ENCODE measurements around the gene SCG5.

Gene SCG5

DNA sequence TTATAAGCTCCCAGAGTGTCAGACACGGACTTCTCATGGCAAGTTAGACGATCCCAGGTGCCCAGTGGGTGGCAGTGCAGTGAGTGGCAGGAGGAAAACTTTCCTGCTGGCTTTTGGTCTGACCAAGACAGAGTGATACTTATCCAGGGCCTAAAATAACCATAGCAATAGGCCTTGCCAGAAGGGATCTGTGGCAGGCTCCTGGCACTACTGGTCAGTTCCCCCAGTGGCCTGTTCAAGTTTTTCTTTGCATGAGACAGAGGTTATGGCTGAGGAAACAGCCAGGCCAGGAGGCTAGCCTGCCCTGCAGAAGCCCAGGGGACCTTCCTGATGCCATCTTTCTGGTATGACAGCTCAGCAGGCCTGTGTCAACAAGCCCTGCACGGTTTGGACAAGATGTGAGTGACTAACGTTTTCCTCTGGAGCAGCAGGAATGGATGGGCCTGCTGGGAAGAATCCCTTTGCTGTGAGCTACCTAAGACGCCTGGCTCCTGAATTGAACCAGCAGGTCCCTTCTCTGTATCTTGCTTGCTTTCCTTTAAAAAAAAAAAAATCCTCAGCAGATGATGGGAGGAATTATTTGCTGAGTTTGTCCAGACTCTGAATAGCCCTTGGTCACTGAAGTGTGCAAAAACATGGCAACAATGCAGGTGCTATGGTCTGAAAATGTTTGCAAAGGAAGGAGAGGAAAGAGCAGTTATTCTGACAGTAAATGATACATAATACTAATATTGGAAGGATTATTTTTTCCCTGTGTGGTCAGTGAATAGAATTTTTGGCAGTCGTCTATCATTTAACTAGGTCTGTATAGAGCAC, 18.0 kb downstream of the SCG5 start:
- no peak for DNase-seq (ENCODE audit: low read depth)

DNA sequence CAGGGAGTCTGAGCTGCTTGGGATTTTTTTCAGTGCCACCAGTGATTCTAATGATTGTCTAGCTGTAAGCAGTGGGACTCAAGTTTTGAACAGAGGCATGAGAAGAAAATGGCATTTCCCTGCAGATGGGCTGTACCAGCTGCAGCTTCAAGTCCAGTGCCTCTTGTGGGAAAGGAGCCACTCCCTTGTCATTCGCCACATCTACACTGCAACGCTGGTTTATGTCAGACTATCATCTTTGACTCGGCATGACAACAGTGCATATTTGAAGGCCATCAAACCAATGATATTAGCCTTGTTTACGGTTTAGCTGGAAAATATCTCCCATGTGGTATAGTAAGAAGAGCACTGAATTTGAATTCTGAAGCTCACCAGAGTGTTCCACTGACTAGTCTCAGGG, 22.2 kb downstream of the SCG5 start:
- DNase-seq (ENCODE audit: low read depth): no peak

DNA sequence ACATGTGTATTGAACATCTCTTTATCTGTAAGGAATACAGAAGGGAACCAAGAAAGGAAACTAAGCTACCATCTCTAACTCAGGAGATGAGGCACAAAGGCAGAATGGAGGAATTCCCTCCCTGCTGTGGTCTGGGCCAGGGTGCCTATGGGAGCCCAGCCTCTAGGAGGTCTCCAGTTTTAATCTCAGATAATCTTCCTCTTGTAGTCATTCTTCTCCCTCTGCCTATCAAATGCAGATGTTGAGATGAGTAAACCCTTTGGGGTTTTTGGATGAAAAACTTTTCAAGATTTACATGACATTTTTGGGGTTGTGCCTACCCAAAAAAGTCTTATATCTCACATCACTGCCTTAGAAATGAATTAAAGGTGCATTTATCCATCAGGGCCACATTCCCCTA, 23.3 kb downstream of the SCG5 start:
- DNase-seq (ENCODE audit: low read depth): no peak

DNA sequence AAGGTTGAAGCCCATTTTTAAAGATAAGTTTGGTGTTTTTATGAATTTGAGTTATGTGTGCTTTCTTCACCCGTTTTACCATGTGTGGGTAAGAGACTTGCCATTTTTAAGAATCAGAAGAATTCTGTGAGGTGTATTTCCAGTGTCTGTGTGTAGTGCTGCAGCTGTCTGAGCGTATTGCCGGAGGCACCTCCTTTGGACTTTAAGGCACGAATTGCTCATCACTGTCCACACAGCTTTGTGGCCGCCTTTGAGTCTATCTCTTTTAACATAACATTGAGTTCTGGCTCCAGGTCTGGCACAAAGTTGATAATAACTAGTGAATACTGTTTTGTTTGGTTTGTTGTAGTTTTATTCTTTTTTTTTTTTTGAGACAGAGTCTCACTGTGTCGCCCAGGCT, 25.8 kb downstream of the SCG5 start:
- DNase-seq (ENCODE audit: low read depth): no peak

DNA sequence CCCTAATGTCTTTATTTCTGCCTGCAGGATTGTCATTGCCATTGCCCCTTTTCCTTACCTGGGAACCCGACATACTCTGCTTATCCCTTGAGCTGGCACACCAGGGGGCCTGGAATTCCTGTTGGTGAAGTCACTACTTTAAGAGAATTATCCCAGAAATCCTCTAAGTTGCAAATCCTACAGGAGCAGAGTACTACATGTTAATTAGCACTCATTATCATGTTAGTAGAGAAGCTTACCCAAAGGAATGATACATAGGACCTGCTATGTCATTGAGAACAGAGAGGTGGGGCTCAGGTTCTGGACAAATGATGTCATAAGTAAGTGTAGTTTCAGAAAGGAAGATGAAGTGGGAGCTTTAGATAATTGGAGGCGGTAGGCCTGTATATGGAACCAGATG, 27.4 kb downstream of the SCG5 start:
- DNase-seq (ENCODE audit: low read depth): no peak

DNA sequence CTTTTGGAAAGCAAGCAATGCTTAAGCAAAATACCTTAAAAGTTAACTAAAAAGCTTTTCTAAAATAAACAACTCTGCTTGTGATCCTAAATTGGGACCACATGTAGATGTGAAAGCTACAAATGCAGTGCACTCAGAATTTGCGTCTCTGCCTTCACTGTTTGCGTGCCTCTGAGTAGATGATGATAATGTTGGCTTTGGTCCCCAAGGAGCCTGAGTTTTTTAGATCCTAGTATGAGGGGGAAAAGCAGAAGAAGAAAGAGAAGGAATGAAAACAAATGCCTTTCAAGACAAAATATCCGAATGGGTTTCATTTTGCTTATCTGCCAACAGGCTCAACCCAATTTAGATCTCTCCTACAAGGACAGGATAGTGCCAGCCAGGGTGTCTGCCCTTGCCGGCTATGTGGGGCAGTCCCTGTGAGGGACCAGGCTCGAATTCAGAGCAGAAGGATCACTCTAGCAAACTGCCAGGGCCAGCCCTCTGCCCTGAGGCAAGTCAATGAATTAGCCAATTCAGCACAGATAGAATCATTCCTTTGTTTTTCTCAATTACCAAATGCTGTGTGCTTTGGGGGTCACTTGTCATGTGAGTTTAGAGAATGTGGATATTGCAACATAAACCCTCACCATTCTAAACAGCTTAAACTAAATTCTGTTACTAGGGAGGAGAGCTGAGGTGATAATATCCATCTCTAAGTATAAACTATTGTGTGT, 28.5 kb downstream of the SCG5 start:
- no peak for DNase-seq (ENCODE audit: low read depth)

DNA sequence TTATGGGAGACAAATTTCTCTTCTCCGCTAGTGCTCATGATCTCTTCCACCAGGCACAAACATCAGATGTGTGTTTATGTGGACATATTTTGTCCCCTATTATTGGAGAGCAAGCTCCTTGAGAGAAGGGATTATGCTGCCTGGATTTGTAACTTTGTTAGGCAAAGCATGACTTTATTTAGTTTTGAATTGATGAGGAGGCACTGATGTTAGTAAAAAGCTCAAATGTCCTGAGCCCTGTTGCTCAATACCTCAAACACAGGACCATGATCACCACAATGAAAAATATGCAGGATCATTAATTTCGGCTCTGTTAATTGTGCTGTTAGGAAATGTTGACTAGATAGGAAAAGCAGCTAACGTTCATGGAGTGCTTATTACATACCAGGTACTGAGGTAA, 29.1 kb downstream of the SCG5 start:
- DNase-seq (ENCODE audit: low read depth): no peak

DNA sequence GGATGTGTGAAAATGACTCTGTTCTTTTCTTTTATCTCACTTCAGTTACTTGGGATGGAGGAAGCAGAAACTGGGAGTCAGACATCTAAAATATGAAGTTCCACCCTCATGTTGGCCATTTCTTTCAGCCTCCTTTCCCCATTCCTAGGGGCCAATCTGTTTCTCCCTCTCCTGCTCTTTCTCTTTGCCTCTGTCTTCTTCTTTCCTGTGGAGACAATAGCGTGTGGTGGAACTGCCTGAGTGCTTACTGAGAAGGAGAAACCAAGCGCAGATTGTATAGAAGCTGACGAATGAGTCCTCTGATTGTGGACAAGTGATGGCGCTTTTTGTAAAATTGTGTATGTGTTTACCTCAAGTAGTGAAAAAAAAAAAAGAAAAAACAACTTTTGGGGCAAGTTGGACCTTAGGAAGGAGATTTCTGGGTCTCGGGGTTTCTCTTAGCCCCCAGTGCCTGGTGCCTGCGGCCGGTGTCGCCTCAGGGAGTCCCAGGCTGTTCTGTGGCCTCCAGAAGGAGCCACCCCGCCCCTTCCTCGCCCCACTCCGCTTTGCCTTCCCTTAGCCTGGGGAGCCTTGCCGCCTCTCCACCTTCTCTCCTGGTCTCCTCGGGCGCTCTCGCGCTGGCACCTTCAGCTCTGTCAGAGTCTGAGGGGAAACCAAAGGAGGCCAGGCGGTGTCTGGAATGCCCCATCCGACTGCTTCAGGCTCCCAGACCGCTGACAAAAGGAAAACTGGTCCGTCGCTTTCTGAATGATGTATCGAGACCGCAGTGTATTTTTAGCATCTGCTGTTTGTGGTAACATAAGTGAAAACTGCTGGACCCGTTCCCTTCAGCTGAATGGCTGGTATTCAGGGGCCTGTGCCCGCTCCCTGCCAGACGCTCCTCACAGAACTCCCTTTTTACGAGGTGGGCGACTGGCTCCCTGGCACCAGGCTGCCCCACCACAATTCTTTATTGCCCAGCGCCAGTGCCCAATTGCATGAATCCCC, 30.1 kb downstream of the SCG5 start:
- DNase-seq (ENCODE audit: low read depth): no peak

DNA sequence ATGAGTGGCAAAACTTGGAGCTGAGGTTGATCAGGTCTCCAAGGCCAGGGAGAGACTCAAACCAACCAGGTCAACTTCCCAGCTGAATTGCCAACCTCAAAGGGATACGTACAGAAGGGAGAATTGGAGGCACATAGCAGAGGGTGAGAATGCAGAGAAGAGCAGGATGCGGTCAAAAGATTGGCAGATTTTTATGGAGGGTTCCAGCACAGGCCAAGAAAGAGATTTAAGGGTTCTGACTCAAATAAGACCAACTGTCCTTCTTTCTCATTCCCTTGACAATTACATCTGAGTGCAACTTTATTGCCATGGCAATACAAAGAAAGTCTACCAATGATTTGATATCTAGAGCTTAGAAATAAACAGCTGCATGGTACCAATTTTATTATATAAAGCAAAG, 33.2 kb downstream of the SCG5 start:
- no peak for DNase-seq (ENCODE audit: low read depth)

DNA sequence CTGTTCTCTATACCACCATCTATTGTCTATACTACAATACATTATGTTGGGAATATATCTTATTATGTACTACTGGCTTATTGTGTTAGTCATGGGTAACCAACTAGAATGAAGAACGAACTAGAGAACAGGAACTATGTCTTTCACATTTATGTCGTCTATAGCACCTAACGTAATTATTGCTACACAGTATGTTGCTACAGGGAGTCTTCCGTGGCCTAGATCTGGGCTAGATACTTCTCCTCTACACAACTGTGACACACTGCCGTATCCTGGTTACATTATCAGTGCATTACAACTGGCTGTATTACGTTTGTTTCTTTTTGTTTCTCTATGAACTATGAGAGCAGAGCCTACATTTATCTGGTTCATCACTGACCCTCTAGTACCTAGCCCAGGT, 34.0 kb downstream of the SCG5 start:
- DNase-seq (ENCODE audit: low read depth): no peak

DNA sequence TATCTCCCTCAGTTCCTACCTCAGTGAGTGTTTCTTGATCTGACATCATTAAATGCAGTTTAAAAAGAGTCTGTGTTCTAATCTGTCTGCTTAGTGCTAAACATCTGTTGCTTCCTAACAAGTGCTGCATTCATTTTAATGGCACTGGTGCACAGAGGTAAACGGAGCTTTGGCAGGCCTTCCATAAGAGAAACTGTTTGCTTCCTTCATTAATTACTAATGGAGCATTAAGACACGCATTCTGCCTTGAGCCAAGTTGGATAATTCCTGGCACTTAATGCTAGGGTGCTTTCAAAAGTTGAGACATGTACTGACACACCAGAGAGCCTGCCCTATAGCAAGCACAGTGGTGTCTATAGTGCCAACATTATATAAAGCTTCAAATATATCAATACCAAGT, 34.7 kb downstream of the SCG5 start:
- DNase-seq (ENCODE audit: low read depth): no peak

DNA sequence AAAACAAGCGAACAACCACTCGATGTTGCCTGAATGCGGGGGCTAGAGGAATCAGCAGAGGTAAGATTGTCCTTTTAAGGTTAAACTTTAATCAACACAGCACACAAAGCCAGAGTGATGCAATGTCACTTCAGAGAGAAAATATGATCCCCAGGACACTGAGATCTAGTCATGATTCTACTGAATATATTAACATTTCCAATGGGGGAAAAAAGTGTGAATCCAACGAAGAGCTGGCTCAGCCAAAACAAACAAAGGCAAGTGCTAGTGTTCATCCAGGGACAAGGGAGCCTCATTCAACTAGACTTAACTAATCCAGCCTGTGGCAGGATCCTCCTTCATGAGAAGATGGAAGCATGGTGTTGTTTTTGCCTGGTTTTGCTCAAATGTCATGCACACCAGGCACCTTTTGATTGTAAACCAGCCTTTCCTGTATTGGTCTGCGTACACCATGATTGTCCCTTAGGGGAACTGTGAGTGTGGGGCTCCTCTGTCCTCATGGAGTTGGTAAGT, 35.8 kb downstream of the SCG5 start:
- DNase-seq (ENCODE audit: low read depth): no peak

DNA sequence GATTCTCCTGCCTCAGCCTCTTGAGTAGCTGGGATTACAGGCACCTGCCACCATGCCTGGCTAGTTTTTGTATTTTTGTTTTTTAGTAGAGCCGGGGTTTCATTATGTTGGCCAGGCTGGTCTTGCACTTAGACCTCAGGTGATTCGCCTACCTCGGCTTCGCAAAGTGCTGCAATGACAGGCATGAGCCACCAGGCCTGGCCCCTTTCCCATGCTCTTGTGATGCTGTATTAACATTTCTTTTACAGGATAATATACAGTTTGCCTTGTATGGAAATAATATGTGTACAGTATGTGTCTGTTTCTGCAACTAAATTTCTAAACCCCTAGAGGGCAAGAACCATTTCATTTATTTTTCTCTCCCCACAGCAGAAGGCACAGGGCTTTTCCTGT, 37.8 kb downstream of the SCG5 start:
- no peak for DNase-seq (ENCODE audit: low read depth)

DNA sequence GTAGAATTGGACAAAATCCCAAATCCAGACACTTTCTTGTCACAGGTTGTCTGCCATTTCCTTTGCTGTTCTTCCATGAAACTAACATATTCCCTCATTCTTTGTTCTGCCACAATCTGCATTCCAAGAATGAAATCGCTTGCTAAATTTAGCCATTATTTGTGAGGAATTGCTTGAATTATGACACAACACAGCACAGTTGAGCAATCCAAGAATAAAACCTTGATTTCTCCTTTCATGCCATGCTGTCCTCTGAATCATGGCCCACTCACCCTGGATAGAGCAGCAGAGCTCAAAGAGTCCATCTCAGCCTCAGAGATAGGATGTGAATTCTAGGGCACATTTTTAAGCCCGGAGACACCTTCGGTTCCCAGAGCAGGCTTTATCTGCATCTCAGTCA, 41.1 kb downstream of the SCG5 start:
- no peak for DNase-seq (ENCODE audit: low read depth)

DNA sequence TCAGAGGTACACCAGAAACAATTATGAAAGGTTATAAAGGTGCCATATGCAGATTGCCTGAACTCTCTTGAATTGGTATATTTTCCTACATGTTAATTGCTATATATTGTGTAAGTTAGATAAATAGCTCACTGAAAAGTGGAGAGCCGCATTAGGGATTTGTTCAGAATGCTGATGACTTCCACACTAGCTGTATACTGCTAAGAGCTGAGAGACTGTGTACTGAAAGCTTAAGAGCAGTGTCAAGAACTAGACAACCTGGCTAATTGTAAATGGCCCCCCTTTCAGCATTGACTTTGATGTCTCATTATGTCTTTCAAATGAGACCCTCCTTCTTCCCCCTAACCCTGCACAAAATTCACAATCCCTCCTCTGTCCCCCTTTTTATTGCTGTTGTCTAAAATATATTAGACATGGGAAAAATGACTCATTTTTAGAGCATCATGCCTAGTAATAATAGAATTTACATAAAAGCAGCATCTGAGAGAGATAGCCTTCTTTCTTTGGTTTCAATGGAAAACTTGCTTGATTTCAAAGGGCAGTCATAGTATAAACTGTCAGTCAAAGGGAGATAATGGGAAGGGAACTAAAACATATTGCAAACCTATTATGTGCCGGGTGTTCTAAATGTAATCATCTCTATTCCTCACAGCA, 41.6 kb downstream of the SCG5 start:
- no peak for DNase-seq (ENCODE audit: low read depth)

DNA sequence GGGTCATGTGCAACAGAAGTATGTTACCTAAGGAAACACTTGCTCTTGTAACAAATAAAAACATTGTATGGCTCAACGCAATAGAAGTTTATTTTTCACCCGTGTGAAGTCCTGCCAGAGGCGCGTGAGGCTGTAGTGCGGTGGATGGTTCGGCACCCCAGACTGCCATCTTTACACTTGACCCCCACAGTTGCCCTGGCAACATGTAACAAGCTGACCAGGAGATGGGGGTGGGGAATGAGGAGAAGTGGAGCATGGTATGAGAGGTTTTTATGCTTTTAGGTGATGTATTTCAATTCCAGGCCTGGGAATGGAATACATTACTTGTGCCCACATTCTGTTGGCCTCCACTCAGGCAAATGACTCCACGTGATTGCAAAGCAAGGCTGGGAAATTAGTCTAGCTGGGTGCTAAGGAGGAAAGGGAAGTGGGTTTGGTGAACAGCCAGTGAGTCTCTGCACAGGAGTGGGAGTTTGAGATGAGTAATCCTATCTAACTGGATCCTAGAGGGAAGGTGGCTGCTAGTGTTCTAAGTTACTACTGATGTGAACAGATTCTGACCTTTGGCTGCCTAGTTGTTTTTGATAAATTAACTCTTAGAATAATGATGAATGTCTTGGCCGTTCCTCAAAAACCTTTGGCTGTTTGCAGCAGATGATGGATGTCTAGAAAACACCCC, 42.5 kb downstream of the SCG5 start:
- no peak for DNase-seq (ENCODE audit: low read depth)

DNA sequence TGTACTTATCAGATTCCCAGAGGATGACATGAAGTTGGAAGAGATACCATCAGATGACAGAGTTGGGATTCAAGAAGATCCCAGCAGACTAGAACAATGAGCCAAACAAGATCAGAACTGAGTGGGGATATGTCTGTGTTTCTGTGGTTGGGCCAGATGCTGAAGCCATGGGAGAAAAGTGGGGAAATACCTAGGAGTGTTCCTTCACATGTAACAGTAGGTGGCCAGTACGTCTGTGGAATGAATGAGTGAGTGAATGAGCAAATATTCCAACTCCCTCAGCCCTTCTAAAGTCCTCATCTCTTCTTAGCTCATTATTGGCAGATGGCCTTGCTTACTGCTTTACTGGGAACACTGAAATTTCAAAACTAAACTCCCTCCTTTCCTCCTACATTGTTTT, 44.1 kb downstream of the SCG5 start:
- no peak for DNase-seq (ENCODE audit: low read depth)

DNA sequence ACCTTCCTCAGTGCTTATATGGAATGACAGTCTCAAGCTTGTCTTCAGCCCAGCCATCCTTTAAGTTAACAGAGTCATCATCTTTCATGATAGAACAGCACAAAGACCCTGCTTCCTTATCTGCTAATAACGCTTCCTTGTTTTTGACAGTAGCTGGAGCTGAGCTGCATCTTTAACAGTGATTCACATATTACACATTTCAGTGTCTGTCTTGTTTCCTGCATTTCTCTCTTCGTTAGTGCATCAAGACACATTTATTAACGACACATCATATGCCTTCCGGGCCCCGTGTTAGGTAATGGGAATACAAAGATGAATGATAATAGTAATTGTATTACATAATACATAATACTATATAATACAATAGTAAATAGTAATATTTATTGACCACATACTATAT, 46.0 kb downstream of the SCG5 start:
- no peak for DNase-seq (ENCODE audit: low read depth)

DNA sequence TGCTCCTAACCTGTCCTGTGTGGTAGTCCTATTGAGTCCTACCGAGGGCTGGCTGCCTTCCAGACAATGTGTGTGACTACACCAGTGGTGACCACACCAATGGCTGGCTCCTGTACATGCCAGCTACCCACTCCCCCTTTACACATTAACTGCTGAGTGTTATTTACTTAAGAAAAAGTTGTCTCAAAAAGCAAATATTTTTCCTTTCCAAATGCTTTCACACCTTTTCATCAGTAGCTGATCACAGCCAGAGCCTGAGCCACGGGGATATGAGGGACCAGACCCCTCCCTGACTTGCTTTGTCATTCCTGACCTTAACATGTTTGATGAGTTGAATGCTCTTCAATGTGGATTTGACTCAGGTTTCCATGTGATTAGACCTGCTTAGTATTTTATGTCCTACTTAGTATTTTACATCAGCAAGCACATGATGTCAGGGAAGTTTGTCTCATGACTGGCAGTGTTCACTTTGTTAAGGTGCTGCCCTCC, 46.7 kb downstream of the SCG5 start:
- DNase-seq (ENCODE audit: low read depth): no peak

DNA sequence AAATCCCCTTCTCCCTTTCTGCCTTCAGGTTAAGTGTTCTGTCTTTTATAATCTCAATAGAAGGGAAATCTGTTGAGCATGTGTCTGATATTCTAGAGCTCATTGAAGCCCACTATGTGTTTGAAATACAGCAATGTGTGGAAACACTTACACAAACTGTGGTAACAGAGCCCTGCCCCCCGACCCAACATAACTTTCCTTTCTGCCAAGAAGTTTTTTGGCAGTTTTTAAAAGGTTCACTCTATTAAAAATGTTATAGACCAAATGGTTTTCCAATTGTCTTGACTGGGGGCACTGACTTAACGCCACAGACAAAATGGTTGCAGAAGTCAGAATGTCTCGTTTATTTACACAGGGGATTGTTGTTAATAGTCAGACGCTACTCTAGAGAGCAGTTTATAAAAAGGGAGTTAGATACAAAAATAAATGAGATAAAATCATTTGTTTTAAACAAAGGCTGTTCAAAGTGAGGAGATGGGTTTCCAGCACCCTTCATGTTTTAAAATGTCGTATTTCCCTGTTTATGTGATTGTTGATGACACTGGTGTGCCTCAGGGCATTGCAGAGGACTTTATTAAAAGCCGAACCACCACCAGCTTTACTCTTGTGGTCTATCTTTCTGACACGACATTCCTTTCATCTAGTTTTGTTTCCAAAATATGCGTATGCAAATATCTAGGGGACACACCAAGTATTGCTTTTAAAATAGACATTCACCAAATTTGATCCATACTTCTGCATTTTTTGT, 49.6 kb downstream of the SCG5 start:
- DNase-seq (ENCODE audit: low read depth): no peak

DNA sequence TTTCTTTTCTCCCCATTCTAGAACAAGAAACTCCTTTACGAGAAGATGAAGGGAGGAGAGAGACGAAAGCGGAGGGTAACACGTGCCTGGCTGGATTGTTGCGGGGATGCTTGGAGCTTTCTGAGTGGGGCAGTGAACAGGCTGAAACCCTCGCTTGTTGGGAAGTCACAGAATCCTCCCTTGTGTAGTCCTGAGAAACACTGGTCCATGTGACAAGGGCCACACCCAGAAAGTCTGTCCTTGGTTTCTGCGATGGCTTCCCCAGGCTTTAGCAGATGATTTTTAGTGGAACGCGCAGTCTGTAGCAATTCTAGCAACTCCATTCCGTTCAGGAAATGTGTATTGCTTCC, 50.2 kb downstream of the SCG5 start:
- no peak for DNase-seq (ENCODE audit: low read depth)
